HT-29 (cell line): ENCODE data around the gene CDAN1. TPM values are rescaled to one million over a fixed set of nuclear protein-coding genes. Genes with fewer than 3 reads are reported as not detected.

Experiments used
- total RNA-seq: library from RNA; depleted of rRNA; stranded (reverse); fragments of >200 nt; shearing (Covaris generic); gene quantifications from 2 replicates; pipeline ENCODE4 v1.2.3, GENCODE V29; 2014; rRNA removed

The CDAN1 gene
- total RNA-seq, 1 experiment from 2014 or later: 15.2 TPM

Other genes with a start within 250 kb of the CDAN1 start
- gene ZNF106, start 246.0 kb downstream of the CDAN1 start, total RNA-seq: 23.4 and 24.9 TPM in 2 replicates
- 30.2 and 39.5 TPM in 2 replicates for gene SNAP23, start 241.5 kb downstream of the CDAN1 start, total RNA-seq
- 10.8 and 11.3 TPM in 2 replicates for gene LRRC57, start 188.3 kb downstream of the CDAN1 start, total RNA-seq
- gene HAUS2, start 188.3 kb downstream of the CDAN1 start, total RNA-seq: 12.0 and 24.0 TPM in 2 replicates
- 0.15 and 0.50 TPM in 2 replicates for gene STARD9, start 161.5 kb downstream of the CDAN1 start, total RNA-seq
- gene TTBK2, start 183.7 kb upstream of the CDAN1 start, total RNA-seq: 10.7 and 12.5 TPM in 2 replicates